NT2/D1 (cell line): ENCODE results near the gene WDR20.

Experiments
- DNase-seq: peaks from one replicate; pipeline ENCODE4 v3.0.0-alpha.2; 2011; ENCODE audit warnings: low read depth, low spot score
- H3K27me3 ChIP-seq: 2 replicates; pipeline ENCODE4 v1.6.0; 2011; ENCODE audit warnings: mild to moderate bottlenecking; ENCODE audit not compliant: insufficient read length, insufficient read depth
- H3K36me3 ChIP-seq: 2 replicates; pipeline ENCODE4 v1.6.1; 2011; ENCODE audit warnings: mild to moderate bottlenecking, low read length, mixed read lengths; ENCODE audit not compliant: insufficient read depth, insufficient read length
- H3K4me1 ChIP-seq: 2 replicates; pipeline ENCODE4 v1.5.1; 2011; ENCODE audit not compliant: insufficient read depth, insufficient read length
- H3K4me3 ChIP-seq: 2 replicates; pipeline ENCODE4 v1.5.1; 2011; ENCODE audit warnings: low read depth; ENCODE audit not compliant: insufficient read length
- H3K9ac ChIP-seq: 2 replicates; pipeline ENCODE4 v1.6.0; 2011; ENCODE audit warnings: low read depth; ENCODE audit not compliant: insufficient read length
- H3K9me3 ChIP-seq: 2 replicates; pipeline ENCODE4 v1.5.1; 2011; ENCODE audit warnings: mild to moderate bottlenecking, low read length; ENCODE audit not compliant: insufficient read depth
- SUZ12 ChIP-seq: IDR thresholded peaks from 2 replicates; pipeline ENCODE4 v1.6.1; 2011; ENCODE audit not compliant: insufficient read length, insufficient read depth; ENCODE audit errors: extremely low read depth
- YY1 ChIP-seq: IDR thresholded peaks from 2 replicates; pipeline ENCODE4 v1.6.1; 2011; ENCODE audit not compliant: insufficient read length, insufficient read depth
- ZNF274 ChIP-seq: IDR thresholded peaks from 2 replicates; pipeline ENCODE4 v1.6.1; 2011; ENCODE audit warnings: mild to moderate bottlenecking, low read depth, low read length

The WDR20 gene

DNA sequence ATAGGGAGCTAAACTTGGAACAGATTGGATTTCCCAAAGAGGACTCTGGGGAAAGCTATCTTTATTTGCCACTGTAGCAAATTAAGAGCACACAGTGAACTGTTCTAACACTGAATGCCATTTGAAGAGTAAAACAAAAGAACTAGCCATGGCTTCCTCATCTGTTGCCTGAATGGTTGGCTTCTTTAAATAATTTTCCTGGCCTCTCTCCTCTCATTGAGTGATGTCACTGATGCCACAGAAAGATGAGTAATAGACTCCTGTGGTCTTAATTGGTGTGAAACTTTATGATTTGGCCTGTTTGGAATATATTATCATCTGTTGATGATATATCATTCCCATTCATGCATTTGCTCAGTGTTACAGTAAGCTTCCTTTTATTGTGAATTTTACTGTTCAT, 42.5 kb downstream of the WDR20 start:
- TF ChIP-seq ZNF274 (no peak), YY1 (no peak), SUZ12 (no peak)
- H3K4me1 ChIP-seq: peaks cover 2% of the 10 kb centered on the region
- no peak overlapping the region for H3K4me3 ChIP-seq
- H3K9ac ChIP-seq: no peak overlapping the region
- H3K36me3 ChIP-seq: no peaks in the 10 kb centered on the region
- H3K9me3 ChIP-seq: no peaks in the 10 kb centered on the region
- DNase-seq: no peak
- H3K27me3 ChIP-seq: no peaks in the 10 kb centered on the region

DNA sequence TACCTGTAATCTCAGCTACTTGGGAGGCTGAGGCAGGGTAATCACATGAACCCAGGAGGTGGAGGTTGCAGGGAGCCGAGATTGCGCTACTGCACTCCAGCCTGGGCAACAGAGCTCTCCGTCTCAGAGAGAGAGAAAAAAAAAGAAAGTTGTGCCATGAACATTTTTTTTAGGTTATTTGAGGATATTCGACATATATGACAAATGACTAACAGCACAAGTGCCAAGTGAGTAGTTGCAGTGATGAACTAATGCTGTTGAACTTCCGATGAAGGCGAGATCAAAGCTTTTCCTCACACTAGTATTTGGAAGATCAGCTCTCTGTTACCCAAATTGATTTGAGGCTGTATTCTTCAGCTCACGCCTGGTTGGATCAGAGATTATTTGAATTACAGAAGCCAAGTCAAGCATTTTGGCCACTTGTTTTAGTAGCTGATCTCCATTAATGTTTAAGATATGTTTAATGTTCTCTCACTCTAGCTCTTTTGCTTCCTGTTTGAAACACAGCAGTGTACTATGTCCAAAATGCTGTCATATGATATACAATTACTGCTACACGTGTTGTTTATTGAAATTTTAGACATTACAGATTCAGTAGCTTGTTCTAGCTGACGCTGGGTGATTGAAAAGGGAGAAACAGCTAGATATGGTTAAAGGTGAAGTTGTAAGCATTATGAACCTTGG, 43.4 kb downstream of the WDR20 start:
- Histone ChIP-seq H3K4me1 (peaks cover 6% of the 10 kb centered on the region), H3K9me3 (no peaks in the 10 kb centered on the region), H3K36me3 (no peaks in the 10 kb centered on the region), H3K4me3 (no peak overlapping the region), H3K27me3 (no peaks in the 10 kb centered on the region), H3K9ac (no peak overlapping the region)
- TF ChIP-seq ZNF274 (no peak), YY1 (no peak), SUZ12 (no peak)
- no peak for DNase-seq

DNA sequence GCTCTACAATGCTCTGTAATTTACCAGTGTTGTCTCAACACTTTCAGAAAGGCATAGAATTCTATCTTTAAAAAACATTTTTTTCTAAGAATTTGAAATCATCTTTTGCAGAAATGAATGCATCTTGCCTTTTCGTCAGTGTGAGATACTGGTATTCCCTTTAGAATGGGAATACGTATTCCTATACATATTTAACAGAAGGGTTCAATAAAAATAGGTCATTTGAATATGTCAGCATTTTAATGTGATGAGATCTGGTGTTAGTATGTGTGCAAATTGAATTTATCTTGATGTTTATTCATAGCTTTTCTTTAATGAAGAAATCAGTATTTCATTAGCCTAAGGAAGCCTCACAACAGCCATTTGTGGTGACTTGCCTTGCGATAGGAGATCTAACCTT, 44.2 kb downstream of the WDR20 start:
- H3K4me1 ChIP-seq: peaks cover 6% of the 10 kb centered on the region
- H3K27me3 ChIP-seq: no peaks in the 10 kb centered on the region
- H3K9me3 ChIP-seq: no peaks in the 10 kb centered on the region
- no peak overlapping the region for H3K4me3 ChIP-seq
- no peak overlapping the region for H3K9ac ChIP-seq
- TF ChIP-seq SUZ12 (no peak), ZNF274 (no peak), YY1 (no peak)
- no peak for DNase-seq
- H3K36me3 ChIP-seq: no peaks in the 10 kb centered on the region

DNA sequence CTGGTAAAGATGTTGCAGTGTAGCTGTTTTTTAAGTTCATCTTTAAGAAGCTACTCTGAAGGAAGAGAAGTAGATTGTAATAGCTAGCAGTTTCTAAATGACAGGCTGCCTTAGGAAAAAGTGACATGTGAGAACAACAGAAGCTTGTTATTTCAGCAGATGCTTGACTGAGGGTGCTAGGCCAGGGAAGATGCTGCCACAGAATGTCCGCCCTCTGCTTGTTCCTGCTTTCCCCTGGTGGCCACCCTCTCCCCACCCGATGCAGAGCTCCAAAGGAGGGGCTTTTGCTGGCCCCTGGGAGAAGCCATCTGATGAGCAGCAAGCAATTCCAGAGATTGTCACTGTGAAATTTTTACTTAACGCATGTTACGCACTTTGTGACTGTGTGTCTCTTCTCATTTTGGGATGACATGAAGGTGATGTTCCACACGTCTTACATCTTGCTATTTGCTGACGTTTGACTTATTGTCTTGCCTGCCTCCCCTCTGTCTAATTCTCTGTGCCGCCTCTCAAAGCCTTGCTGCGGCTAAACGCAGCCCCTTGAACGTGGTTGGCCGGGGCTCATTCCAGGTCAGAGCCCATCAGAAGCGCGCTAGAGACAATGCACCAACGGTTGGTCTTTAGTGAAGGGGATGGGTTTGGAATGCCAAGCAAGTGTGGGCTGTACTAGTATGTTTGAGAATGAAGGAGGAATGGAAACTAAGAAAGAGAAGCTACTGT, 44.8 kb downstream of the WDR20 start:
- Histone ChIP-seq H3K9ac (no peak overlapping the region), H3K9me3 (no peaks in the 10 kb centered on the region), H3K27me3 (no peaks in the 10 kb centered on the region), H3K4me1 (peaks cover 6% of the 10 kb centered on the region), H3K36me3 (no peaks in the 10 kb centered on the region), H3K4me3 (no peak overlapping the region)
- no peak for DNase-seq
- no peak for TF ChIP-seq ZNF274
- no peak for TF ChIP-seq SUZ12
- no peak for TF ChIP-seq YY1

DNA sequence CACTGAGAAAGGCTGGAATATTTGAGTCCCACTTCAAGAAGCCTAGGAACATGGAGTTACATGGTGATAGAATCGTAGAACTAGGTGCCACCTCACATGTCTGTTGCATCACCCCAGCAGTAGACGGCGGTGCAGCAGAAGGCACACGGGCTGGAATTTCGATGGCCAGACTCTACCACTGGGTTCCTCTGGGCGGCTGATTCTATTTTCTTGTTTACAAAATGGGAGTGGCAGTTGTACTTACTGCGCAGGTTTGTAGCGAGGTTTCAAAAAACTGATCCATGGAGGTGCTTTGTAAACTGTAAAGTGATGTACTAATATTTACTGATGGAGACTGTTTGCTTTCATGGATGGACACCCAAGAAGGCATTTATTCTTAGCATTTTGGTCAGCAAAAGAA, 45.7 kb downstream of the WDR20 start:
- Histone ChIP-seq H3K9ac (no peak overlapping the region), H3K4me3 (no peak overlapping the region), H3K27me3 (no peaks in the 10 kb centered on the region), H3K36me3 (no peaks in the 10 kb centered on the region), H3K4me1 (peaks cover 6% of the 10 kb centered on the region), H3K9me3 (no peaks in the 10 kb centered on the region)
- no peak for DNase-seq
- TF ChIP-seq ZNF274: no peak
- no peak for TF ChIP-seq SUZ12
- TF ChIP-seq YY1: no peak

DNA sequence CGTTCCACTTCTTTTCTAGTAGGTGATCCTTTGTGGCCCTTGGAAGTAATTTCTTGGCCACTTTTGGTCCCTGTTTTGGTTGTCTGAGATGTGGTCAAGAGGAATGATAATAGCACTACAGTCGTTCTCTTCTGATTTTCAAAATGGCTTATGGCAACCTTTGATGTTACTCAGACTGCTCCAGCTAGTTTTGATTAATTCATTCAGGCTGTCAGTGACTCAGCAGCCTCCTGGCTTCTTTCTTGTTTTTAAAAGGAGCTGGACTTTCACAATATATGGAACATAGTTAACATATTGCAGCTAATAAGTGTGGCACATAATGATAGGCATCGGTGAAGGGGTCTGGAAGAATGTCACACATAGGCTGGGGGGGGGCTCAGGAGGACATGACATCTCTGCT, 47.3 kb downstream of the WDR20 start:
- H3K27me3 ChIP-seq: no peaks in the 10 kb centered on the region
- no peak overlapping the region for H3K9ac ChIP-seq
- no peaks in the 10 kb centered on the region for H3K36me3 ChIP-seq
- H3K9me3 ChIP-seq: no peaks in the 10 kb centered on the region
- peaks cover 6% of the 10 kb centered on the region for H3K4me1 ChIP-seq
- DNase-seq: no peak
- TF ChIP-seq YY1: no peak
- no peak overlapping the region for H3K4me3 ChIP-seq

DNA sequence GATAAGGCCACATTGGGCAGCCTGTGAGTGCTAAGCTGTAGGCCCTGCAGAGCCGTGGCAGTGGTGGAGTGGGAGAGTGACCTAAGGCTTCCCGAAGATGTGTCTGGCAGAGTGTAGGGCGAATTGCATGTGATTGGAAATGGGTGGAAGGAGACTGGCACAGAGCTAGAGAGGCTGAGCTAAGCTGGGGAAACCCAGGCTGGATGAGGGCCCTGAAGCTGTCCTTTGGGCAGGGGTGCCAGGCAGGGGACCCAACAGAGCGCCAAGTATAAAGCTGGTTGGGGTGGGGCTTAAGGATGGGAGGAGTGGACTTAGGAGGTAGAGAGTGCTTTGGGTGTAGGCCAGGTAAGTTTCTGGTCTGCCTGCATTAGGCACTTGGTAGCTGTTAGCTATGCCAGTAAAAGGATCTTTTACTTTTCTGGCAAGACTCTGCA, 47.9 kb downstream of the WDR20 start:
- DNase-seq: no peak
- Histone ChIP-seq H3K9ac (no peak overlapping the region), H3K4me3 (no peak overlapping the region), H3K9me3 (no peaks in the 10 kb centered on the region), H3K4me1 (peaks cover 6% of the 10 kb centered on the region), H3K36me3 (no peaks in the 10 kb centered on the region), H3K27me3 (no peaks in the 10 kb centered on the region)
- TF ChIP-seq YY1: no peak
- no peak for TF ChIP-seq ZNF274
- no peak for TF ChIP-seq SUZ12
